A549 (cell line): Measurements from ENCODE around the gene TDP1. TPM values are rescaled to one million over a fixed set of nuclear protein-coding genes. Genes with fewer than 3 reads are reported as not detected.

ENCODE experiments used
- ATAC-seq, 2 experiments: fragments of 200-7000 bp in 1 of 2; fragments of >200 bp in 1 of 2; cut with Nextera tagmentation in 1 of 2; cut with Tn5 transposase in 1 of 2; 3 replicates each; pipeline versions ENCODE4 v1.8.0 to v1.9.1; 2018 to 2020; ENCODE audit warnings: mild to moderate bottlenecking in 1 of 2, moderate library complexity in 1 of 2
- CTCF ChIA-PET: fragments of 300-600 bp; sonication (Branson Sonifier 250); formaldehyde crosslinking; extraction: SDS; loops from one replicate; lab custom pipeline; 2021; ENCODE audit warnings: antibody characterized with exemption, inconsistent platforms; lab: Yijun Ruan, JAX
- POLR2A ChIA-PET: fragments of 350-600 bp; formaldehyde crosslinking; extraction: SDS; loops from one replicate; lab custom pipeline; 2021; ENCODE audit warnings: antibody characterized with exemption, inconsistent platforms; lab: Yijun Ruan, JAX
- DNase-seq, 2 experiments: peaks; one replicate each; pipeline versions ENCODE4 v3.0.0 to v3.0.0-alpha.2; 2011 to 2016; ENCODE audit warnings: low read depth in 1 of 2, low spot score in 1 of 2
- FAIRE-seq: peaks from 2 replicates; lab custom pipeline; 2011; peaks lifted over from hg19 to GRCh38; lab: Jason Lieb, UNC
- H3K27ac ChIP-seq, 2 experiments: fragments of >200 bp; sonication (Bioruptor Twin); formaldehyde crosslinking; 3 replicates each; pipeline ENCODE4 v1.5.1; 2016 to 2017
- H3K4me1 ChIP-seq: fragments of >200 bp; sonication (Bioruptor Twin); formaldehyde crosslinking; 3 replicates; pipeline ENCODE4 v1.6.1; 2016
- H3K4me2 ChIP-seq: fragments of >200 bp; sonication (Bioruptor Twin); formaldehyde crosslinking; 3 replicates; pipeline ENCODE4 v1.6.1; 2016
- H3K4me3 ChIP-seq: fragments of >200 bp; sonication (Bioruptor Twin); formaldehyde crosslinking; 3 replicates; pipeline ENCODE4 v1.5.1; 2016
- H3K9me3 ChIP-seq: fragments of >200 bp; sonication (Bioruptor Twin); formaldehyde crosslinking; 3 replicates; pipeline ENCODE4 v1.6.1; 2016
- BHLHE40 ChIP-seq: IDR thresholded peaks from 2 replicates; pipeline ENCODE4 v1.6.1; 2012; ENCODE audit warnings: low read depth, low read length, inconsistent platforms
- CBX2 ChIP-seq: fragments of 200-600 bp; sonication (generic); IDR thresholded peaks from 2 replicates; pipeline ENCODE4 v1.6.1; 2016; ENCODE audit warnings: low read depth, mild to moderate bottlenecking, borderline replicate concordance
- CBX8 ChIP-seq: fragments of 200-600 bp; sonication (generic); IDR thresholded peaks from 2 replicates; pipeline ENCODE4 v1.6.1; 2016
- CHD2 ChIP-seq: fragments of 150-350 bp; IDR thresholded peaks from 2 replicates; pipeline ENCODE4 v1.6.1; 2014; ENCODE audit warnings: low read length; ENCODE audit not compliant: partially characterized antibody
- CHD4 ChIP-seq: fragments of 200-600 bp; sonication (generic); IDR thresholded peaks from 2 replicates; pipeline ENCODE4 v1.6.1; 2016; ENCODE audit warnings: antibody characterized with exemption, mild to moderate bottlenecking, borderline replicate concordance
- EHF ChIP-seq: fragments of 250-450 bp; sonication (Bioruptor Pico); IDR thresholded peaks from 2 replicates; pipeline ENCODE4 v1.5.0; 2020; ENCODE audit warnings: mild to moderate bottlenecking
- EP300 ChIP-seq, 2 experiments: fragments of >200 bp; sonication (Bioruptor Twin); formaldehyde crosslinking; IDR thresholded peaks; 2 replicates in 1 of 2; 3 replicates in 1 of 2; pipeline ENCODE4 v1.6.1; 2016 to 2017
- ESRRA ChIP-seq: fragments of 150-350 bp; IDR thresholded peaks from 2 replicates; pipeline ENCODE4 v1.6.1; 2014; ENCODE audit warnings: mild to moderate bottlenecking, low read length, borderline replicate concordance
- HEYL ChIP-seq: fragments of 250-450 bp; sonication (Bioruptor Pico); IDR thresholded peaks from 2 replicates; pipeline ENCODE4 v1.8.0; 2021; ENCODE audit warnings: mild to moderate bottlenecking, moderate library complexity
- JUNB ChIP-seq: fragments of >200 bp; sonication (Bioruptor Twin); formaldehyde crosslinking; IDR thresholded peaks from 2 replicates; pipeline ENCODE4 v1.6.1; 2016
- MAZ ChIP-seq: fragments of 150-350 bp; IDR thresholded peaks from 2 replicates; pipeline ENCODE4 v1.6.1; 2014; ENCODE audit warnings: antibody characterized with exemption, low read depth, low read length, borderline replicate concordance
- NPAS2 ChIP-seq: fragments of 250-450 bp; sonication (Bioruptor Pico); IDR thresholded peaks from 2 replicates; pipeline ENCODE4 v1.8.0; 2022; ENCODE audit warnings: mild to moderate bottlenecking, moderate library complexity, borderline replicate concordance
- RARB ChIP-seq: fragments of 250-450 bp; sonication (Bioruptor Pico); IDR thresholded peaks from 2 replicates; pipeline ENCODE4 v1.8.0; 2021; ENCODE audit warnings: mild to moderate bottlenecking, moderate library complexity
- ZNF302 ChIP-seq: fragments of 250-450 bp; sonication (Bioruptor Pico); IDR thresholded peaks from 2 replicates; pipeline ENCODE4 v1.9.0; 2021; ENCODE audit warnings: inconsistent platforms, mild to moderate bottlenecking, moderate library complexity
- WGBS: methylation state at CpG from one replicate; pipeline ENCODE4 v1.1.6; 2017; ENCODE audit errors: missing lambda C conversion rate; 5-methylcytosine and 5-hydroxymethylcytosine counted together
- polyA plus RNA-seq, 4 experiments: library from polyadenylated mRNA; depleted of rRNA in 3 of 4; stranded (reverse); fragments of >200 nt; fragmentation: RNase III in 1 of 4; extraction: RNeasy Plus Mini Kit Qiagen cat#74134 plus additional on column Dnase treatment in 1 of 4; gene quantifications; 2 replicates in 3 of 4; 3 replicates in 1 of 4; pipeline ENCODE4 v1.2.3, GENCODE V29; 2011 to 2017
- TF ChIP-seq, protein P1 (sequence below): IDR thresholded peaks from 2 replicates; pipeline ENCODE4 v1.6.1; 2012
- TF ChIP-seq, protein P2 (sequence below): fragments of 150-350 bp; IDR thresholded peaks from 2 replicates; pipeline ENCODE4 v1.6.1; 2014; ENCODE audit warnings: low read depth, mild to moderate bottlenecking, low read length
- TF ChIP-seq, protein P3 (sequence below): IDR thresholded peaks from 2 replicates; pipeline ENCODE4 v1.6.1; 2012; ENCODE audit warnings: low read depth, borderline replicate concordance
- TF ChIP-seq, protein P4 (sequence below): fragments of 200-600 bp; sonication (generic); IDR thresholded peaks from 2 replicates; pipeline ENCODE4 v1.6.1; 2016; ENCODE audit warnings: antibody characterized with exemption, mild to moderate bottlenecking, moderate library complexity
- TF ChIP-seq, protein P5 (sequence below): IDR thresholded peaks from 2 replicates; pipeline ENCODE4 v1.6.1; 2012

The TDP1 gene
- polyA plus RNA-seq, 2 of the 4 experiments (the other 2 are of a cell fraction): 15.2 to 21.6 TPM

DNA sequence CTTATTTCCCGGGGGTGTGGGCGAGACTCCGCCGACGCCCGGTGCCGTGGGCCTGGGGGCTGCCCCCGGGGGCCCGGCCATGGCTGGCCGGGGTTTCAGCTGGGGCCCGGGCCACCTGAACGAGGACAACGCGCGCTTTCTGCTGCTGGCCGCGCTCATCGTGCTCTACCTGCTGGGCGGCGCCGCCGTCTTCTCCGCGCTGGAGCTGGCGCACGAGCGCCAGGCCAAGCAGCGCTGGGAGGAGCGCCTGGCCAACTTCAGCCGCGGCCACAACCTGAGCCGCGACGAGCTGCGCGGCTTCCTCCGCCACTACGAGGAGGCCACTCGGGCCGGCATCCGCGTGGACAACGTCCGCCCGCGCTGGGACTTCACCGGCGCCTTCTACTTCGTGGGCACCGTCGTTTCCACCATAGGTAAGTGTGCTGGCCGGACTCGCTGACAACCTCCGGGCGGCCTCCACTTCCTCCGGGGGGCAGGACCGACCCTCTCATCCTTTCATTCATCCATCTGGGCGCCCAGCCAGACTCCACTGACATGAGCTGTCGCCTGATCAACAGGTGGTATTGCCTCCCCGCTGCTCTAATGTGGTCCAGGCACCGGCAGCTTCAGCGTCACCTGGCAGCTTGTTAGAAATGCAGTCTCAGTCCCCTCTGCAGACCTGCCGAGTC lies 106.5 kb downstream of the TDP1 start (continued):
- TF ChIP-seq ESRRA (no peak), EHF (CRISPR knock-in tag) (no peak), CHD4 (no peak), JUNB (no peak)
- TF ChIP-seq, protein P1, sequence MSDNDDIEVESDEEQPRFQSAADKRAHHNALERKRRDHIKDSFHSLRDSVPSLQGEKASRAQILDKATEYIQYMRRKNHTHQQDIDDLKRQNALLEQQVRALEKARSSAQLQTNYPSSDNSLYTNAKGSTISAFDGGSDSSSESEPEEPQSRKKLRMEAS: no peak
- TF ChIP-seq, protein P2, sequence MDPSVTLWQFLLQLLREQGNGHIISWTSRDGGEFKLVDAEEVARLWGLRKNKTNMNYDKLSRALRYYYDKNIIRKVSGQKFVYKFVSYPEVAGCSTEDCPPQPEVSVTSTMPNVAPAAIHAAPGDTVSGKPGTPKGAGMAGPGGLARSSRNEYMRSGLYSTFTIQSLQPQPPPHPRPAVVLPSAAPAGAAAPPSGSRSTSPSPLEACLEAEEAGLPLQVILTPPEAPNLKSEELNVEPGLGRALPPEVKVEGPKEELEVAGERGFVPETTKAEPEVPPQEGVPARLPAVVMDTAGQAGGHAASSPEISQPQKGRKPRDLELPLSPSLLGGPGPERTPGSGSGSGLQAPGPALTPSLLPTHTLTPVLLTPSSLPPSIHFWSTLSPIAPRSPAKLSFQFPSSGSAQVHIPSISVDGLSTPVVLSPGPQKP: no peak

DNA sequence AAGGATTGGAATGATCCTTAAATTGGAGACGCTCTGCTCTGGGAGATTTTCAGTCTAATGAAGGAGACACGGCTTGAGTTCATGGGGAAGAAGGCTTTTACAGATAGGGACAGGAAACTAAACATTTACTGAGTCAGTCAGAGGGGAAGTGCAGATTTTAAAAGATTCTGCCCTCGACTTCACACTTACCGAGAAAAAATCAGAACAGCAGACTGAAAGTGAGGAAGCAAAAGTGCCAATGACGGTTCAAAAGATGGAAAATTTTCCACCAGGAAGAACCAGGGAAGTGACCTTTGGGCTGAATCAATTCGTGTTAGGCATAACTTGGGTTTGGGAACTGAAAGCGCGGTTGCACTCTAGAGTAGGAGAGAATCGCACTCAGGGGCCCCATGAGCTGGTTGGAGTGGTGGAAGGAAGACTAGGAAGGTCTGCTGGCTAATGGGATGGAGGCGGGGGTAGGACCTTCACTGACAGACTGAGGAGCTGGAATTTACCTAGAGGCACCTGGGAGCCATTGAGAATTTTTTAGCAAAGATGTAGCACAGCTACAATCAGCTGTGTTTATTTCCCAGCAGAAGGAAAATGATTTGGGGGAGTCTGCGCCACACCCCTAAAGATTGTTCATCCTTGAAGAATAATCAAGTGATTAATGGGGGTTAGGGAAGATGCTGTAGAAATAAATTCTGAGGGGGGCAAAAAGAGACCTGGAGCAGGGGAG lies 107.3 kb downstream of the TDP1 start:
- DNase-seq (no peak), FAIRE-seq (no peak), ATAC-seq (no peak)
- TF ChIP-seq CHD2 (no peak), BHLHE40 (no peak), CBX2 (no peak), CBX8 (no peak), EP300 (IDR thresholded peaks at IDR 0.05) (no peak), NPAS2 (CRISPR knock-in tag) (no peak), ZNF302 (no peak), HEYL (CRISPR knock-in tag) (no peak), MAZ (no peak), RARB (CRISPR knock-in tag) (no peak)
- TF ChIP-seq, protein P3, sequence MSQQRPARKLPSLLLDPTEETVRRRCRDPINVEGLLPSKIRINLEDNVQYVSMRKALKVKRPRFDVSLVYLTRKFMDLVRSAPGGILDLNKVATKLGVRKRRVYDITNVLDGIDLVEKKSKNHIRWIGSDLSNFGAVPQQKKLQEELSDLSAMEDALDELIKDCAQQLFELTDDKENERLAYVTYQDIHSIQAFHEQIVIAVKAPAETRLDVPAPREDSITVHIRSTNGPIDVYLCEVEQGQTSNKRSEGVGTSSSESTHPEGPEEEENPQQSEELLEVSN: no peak
- TF ChIP-seq, protein P4, sequence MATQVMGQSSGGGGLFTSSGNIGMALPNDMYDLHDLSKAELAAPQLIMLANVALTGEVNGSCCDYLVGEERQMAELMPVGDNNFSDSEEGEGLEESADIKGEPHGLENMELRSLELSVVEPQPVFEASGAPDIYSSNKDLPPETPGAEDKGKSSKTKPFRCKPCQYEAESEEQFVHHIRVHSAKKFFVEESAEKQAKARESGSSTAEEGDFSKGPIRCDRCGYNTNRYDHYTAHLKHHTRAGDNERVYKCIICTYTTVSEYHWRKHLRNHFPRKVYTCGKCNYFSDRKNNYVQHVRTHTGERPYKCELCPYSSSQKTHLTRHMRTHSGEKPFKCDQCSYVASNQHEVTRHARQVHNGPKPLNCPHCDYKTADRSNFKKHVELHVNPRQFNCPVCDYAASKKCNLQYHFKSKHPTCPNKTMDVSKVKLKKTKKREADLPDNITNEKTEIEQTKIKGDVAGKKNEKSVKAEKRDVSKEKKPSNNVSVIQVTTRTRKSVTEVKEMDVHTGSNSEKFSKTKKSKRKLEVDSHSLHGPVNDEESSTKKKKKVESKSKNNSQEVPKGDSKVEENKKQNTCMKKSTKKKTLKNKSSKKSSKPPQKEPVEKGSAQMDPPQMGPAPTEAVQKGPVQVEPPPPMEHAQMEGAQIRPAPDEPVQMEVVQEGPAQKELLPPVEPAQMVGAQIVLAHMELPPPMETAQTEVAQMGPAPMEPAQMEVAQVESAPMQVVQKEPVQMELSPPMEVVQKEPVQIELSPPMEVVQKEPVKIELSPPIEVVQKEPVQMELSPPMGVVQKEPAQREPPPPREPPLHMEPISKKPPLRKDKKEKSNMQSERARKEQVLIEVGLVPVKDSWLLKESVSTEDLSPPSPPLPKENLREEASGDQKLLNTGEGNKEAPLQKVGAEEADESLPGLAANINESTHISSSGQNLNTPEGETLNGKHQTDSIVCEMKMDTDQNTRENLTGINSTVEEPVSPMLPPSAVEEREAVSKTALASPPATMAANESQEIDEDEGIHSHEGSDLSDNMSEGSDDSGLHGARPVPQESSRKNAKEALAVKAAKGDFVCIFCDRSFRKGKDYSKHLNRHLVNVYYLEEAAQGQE: no peak
- TF ChIP-seq, protein P5, sequence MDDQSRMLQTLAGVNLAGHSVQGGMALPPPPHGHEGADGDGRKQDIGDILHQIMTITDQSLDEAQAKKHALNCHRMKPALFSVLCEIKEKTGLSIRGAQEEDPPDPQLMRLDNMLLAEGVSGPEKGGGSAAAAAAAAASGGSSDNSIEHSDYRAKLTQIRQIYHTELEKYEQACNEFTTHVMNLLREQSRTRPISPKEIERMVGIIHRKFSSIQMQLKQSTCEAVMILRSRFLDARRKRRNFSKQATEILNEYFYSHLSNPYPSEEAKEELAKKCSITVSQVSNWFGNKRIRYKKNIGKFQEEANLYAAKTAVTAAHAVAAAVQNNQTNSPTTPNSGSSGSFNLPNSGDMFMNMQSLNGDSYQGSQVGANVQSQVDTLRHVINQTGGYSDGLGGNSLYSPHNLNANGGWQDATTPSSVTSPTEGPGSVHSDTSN: no peak
- Histone ChIP-seq H3K27ac (no peak overlapping the region), H3K4me3 (peak overlapping the region; percentile 54; the same call in 2 of the 3 replicates), H3K4me1 (peaks cover 13% of the 10 kb centered on the region; the same call in 1 of the 3 replicates), H3K4me2 (peak overlapping the region; percentile 89), H3K9me3 (peaks cover 6% of the 10 kb centered on the region; the same call in 1 of the 3 replicates)
- ChIA-PET POLR2A (no interaction called here), CTCF (interaction anchor here (0.8 to 4.9 kb wide), 5 partner anchors 11 to 173 kb away, joined by 3 to 23 read pairs (median 4); no protein-coding TSS in a partner anchor)
- 53% methylated on average over 11 of the region's 11 CpGs for WGBS
